Pons (tissue), 1 donor: ENCODE data around the gene SESN2.
"Not testable (repeated sequence)": the region's sequence is repeated elsewhere in the genome, so short reads cannot be mapped to it uniquely, and the experiment has no call there.

Source experiments
- DNase-seq: peaks from one replicate; pipeline ENCODE4 v3.0.0-alpha.2; 2016; ENCODE audit warnings: low spot score

The SESN2 gene

DNA sequence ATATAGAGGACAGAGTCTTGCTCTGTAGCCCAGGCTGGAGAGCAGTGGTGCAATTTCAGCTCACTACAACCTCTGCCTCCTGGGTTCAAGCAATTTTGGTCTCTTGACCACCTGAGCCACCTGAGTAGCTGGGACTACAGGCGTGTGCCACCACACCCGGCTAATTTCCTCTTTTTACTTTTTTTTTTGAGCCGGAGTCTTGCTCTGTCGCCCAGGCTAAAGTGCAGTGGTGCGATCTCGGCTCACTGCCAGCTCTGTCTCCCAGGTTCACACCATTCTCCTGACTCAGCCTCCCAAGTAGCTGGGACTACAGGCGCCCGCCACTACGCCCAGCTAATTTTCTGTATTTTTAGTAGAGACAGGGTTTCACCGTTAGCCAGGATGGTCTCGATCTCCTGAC is 68.1 kb downstream of the SESN2 start:
- not testable (repeated sequence) for DNase-seq

DNA sequence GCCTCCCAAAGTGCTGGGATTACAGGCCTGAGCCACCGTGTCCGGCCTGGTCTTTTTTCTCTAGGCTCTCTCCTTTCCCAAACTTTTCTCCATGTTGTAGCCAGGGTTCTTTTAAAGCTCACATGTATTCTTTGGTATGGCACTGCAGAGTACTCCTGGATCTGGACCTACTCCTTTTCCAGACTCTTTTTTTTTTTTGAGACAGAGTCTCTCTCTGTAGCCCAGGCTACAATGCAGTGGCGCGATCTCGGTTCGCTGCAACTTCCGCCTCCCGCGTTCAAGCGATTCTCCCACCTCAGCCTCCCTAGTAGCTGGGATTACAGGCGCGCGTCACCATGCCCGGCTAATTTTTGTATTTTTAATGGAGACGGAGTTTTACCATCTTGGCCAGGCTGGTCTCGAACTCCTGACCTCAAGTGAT is 68.9 kb downstream of the SESN2 start:
- no peak for DNase-seq

DNA sequence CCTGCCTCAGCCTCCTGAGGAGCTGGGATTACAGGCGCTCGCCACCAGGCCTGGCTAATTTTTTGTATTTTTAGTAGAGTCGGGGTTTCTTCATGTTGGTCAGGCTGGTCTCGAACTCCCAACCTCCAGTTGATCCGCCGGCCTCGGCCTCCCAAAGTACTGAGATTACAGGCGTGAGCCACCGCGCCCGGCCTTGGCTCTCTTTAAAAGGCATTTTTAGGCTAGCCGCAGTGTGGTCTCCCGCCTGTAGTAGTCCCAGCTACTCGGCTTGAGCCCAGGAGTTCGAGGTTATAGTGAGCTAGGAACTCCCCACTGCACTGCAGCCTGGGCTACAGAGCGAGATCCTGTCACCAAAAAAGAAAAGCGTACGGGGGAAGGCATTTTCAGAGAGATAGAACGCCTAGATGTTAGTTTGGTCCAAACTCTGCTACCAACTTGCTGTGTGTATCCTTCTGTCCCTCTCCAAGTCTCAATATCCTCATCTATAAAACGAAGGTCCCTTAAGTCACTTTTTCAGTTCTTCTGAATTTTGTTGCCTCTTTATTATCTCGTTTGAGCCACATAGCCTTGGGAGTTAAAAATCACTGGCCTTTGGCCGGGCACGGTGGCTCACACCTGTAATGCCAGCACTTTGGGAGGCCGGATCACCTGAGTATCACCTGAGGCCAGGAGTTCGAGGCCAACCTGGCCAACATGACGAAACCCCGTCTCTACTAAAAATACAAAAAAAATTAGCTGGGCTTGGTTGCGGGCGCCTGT is 70.3 kb downstream of the SESN2 start:
- no peak for DNase-seq
